Keratinocyte (primary cell): ENCODE measurements around the gene C6orf132. TPM values are rescaled to one million over a fixed set of nuclear protein-coding genes. Genes with fewer than 3 reads are reported as not detected.
A peak's percentile ranks its signal among the peaks of the same experiment; 100 is the strongest.

Experiments
- DNase-seq: peaks from one replicate; pipeline ENCODE4 v3.0.0-alpha.2; 2011; ENCODE audit warnings: low read depth, missing footprints, low spot score
- FAIRE-seq: peaks from 2 replicates; lab custom pipeline; 2011; peaks lifted over from hg19 to GRCh38; lab: Jason Lieb, UNC
- H2AFZ ChIP-seq: 2 replicates; pipeline ENCODE4 v1.6.0; 2012; ENCODE audit warnings: low read length, control low read depth, inconsistent platforms; ENCODE audit not compliant: control insufficient read depth
- H3K27ac ChIP-seq: 2 replicates; pipeline ENCODE4 v1.5.1; 2011; ENCODE audit warnings: low read length; ENCODE audit not compliant: control insufficient read depth, insufficient read depth
- H3K27me3 ChIP-seq: 3 replicates; pipeline ENCODE4 v1.6.0; 2011; ENCODE audit warnings: low read length; ENCODE audit not compliant: control insufficient read depth, insufficient read depth; ENCODE audit errors: extremely low read depth
- H3K36me3 ChIP-seq, 2 experiments: 2 replicates in 1 of 2; 3 replicates in 1 of 2; pipeline ENCODE4 v1.5.1; 2011; ENCODE audit warnings: low read length in 2 of 2, mild to moderate bottlenecking in 1 of 2; ENCODE audit not compliant: control insufficient read depth in 2 of 2, insufficient read depth in 2 of 2; ENCODE audit errors: extremely low read depth in 1 of 2
- H3K4me1 ChIP-seq: 3 replicates; pipeline ENCODE4 v1.5.1; 2011; ENCODE audit warnings: low read length; ENCODE audit not compliant: control insufficient read depth, insufficient read depth; ENCODE audit errors: extremely low read depth
- H3K4me2 ChIP-seq: 3 replicates; pipeline ENCODE4 v1.6.0; 2011; ENCODE audit warnings: low read depth, low read length; ENCODE audit not compliant: control insufficient read depth, insufficient read depth; ENCODE audit errors: extremely low read depth
- H3K4me3 ChIP-seq, 3 experiments: fragments of 200-600 bp in 1 of 3; sonication (generic) in 1 of 3; 2 replicates in 2 of 3; 3 replicates in 1 of 3; pipeline ENCODE4 v1.5.1; 2011 to 2016; ENCODE audit warnings: low read length in 3 of 3, mild to moderate bottlenecking in 3 of 3, control low read depth in 2 of 3, inconsistent platforms in 1 of 3, low read depth in 1 of 3, mixed read lengths in 1 of 3, mixed run types in 1 of 3, moderate library complexity in 1 of 3; ENCODE audit not compliant: control insufficient read depth in 2 of 3, insufficient read depth in 2 of 3; ENCODE audit errors: extremely low read depth in 1 of 3
- H3K79me2 ChIP-seq: 2 replicates; pipeline ENCODE4 v1.6.0; 2012; ENCODE audit warnings: low read length; ENCODE audit not compliant: control insufficient read depth, insufficient read depth
- H3K9ac ChIP-seq: 3 replicates; pipeline ENCODE4 v1.6.0; 2011; ENCODE audit warnings: low read length; ENCODE audit not compliant: control insufficient read depth, insufficient read depth; ENCODE audit errors: extremely low read depth
- H3K9me1 ChIP-seq: 3 replicates; pipeline ENCODE4 v1.6.0; 2011; ENCODE audit warnings: low read length; ENCODE audit not compliant: control insufficient read depth, insufficient read depth; ENCODE audit errors: extremely low read depth
- H3K9me3 ChIP-seq: 2 replicates; pipeline ENCODE4 v1.5.1; 2012; ENCODE audit warnings: low read depth, low read length; ENCODE audit not compliant: control insufficient read depth
- H4K20me1 ChIP-seq: 3 replicates; pipeline ENCODE4 v1.6.0; 2011; ENCODE audit warnings: low read length; ENCODE audit not compliant: control insufficient read depth, insufficient read depth; ENCODE audit errors: extremely low read depth
- CTCF ChIP-seq, 3 experiments: IDR thresholded peaks in 1 of 3; conservative IDR thresholded peaks in 1 of 3; optimal IDR thresholded peaks in 1 of 3; 2 replicates in 2 of 3; 3 replicates in 1 of 3; pipeline versions ENCODE3 to v1.5.1; 2011; ENCODE audit warnings: low read length in 3 of 3, mild to moderate bottlenecking in 3 of 3, moderate library complexity in 2 of 3, control low read depth in 1 of 3, inconsistent platforms in 1 of 3; ENCODE audit not compliant: insufficient read depth in 2 of 3; ENCODE audit errors: extremely low read depth in 1 of 3
- EZH2 ChIP-seq: IDR thresholded peaks from one replicate; pipeline ENCODE4 v1.6.1; 2012; ENCODE audit warnings: inconsistent platforms, mild to moderate bottlenecking, low read length, moderate library complexity
- dilution Hi-C: fragments of 300-500 bp; cut with MboI; formaldehyde crosslinking; loops from one replicate; pipeline ENCODE4 v1.7.0; 2020; ENCODE audit warnings: low sequenced_read_pairs; ENCODE audit not compliant: extremely low pct_ligation_motif_present
- polyA plus RNA-seq, 5 experiments: library from polyadenylated mRNA; depleted of rRNA in 3 of 5; stranded (reverse) in 3 of 5; stranded (forward) in 1 of 5; unstranded in 1 of 5; fragments of >200 nt; gene quantifications; 1 replicate in 1 of 5; 2 replicates in 3 of 5; 3 replicates in 1 of 5; pipeline versions ENCODE4 v1.2.1 to v1.2.3, GENCODE V29; 2011 to 2012; ENCODE audit warnings: missing spikeins in 2 of 5, low read depth in 1 of 5, low replicate concordance in 1 of 5

The C6orf132 gene
- polyA plus RNA-seq, 1 donor (not counting 4 experiments of a cell fraction or from before 2014, with no cell fraction given), result 11.8 TPM

- TF ChIP-seq CTCF (optimal IDR thresholded peaks at IDR 0.05 in 1 of 3, IDR thresholded peaks at IDR 0.05 in 1 of 3, conservative IDR thresholded peaks at IDR 0.05 in 1 of 3; ENCODE audit: extremely low read depth in 1 of 3, insufficient read depth in 2 of 3, low read length in 3 of 3) (peak; percentile 4 to 20 (median 14)), EZH2 (no peak)
- DNase-seq, result no peak
- H3K9me3 ChIP-seq, result no peaks in the 10 kb centered on the region
- H3K36me3 ChIP-seq, result no peaks in the 10 kb centered on the region
- no peak overlapping the region for H3K9ac ChIP-seq
- H3K4me3 ChIP-seq, result no peak overlapping the region
- H3K4me1 ChIP-seq, result peaks cover 26% of the 10 kb centered on the region
- no peak overlapping the region for H3K4me2 ChIP-seq
- no peaks in the 10 kb centered on the region for H3K9me1 ChIP-seq
- H4K20me1 ChIP-seq, result no peaks in the 10 kb centered on the region
- dilution Hi-C loops, result no loop called here
- no peak overlapping the region for H2AFZ ChIP-seq
- no peaks in the 10 kb centered on the region for H3K79me2 ChIP-seq
- FAIRE-seq, result no peak
- no peak overlapping the region for H3K27ac ChIP-seq
- no peaks in the 10 kb centered on the region for H3K27me3 ChIP-seq
These were observed 46.5 kb downstream of the C6orf132 start for GRCh38 chr6:42095776-42096541.

GRCh38 chr6:42095094-42095493, 47.3 kb downstream of the C6orf132 start:
- Histone ChIP-seq H3K79me2 (no peaks in the 10 kb centered on the region), H3K27ac (no peak overlapping the region), H3K36me3 (no peaks in the 10 kb centered on the region), H4K20me1 (no peaks in the 10 kb centered on the region), H3K27me3 (no peaks in the 10 kb centered on the region), H3K4me3 (no peak overlapping the region), H3K4me1 (peaks cover 18% of the 10 kb centered on the region), H2AFZ (no peak overlapping the region), H3K4me2 (no peak overlapping the region), H3K9me3 (no peaks in the 10 kb centered on the region), H3K9ac (no peak overlapping the region), H3K9me1 (no peaks in the 10 kb centered on the region)
- FAIRE-seq, result no peak
- TF ChIP-seq EZH2 (no peak), CTCF (optimal IDR thresholded peaks at IDR 0.05 in 1 of 3, IDR thresholded peaks at IDR 0.05 in 1 of 3, conservative IDR thresholded peaks at IDR 0.05 in 1 of 3; ENCODE audit: extremely low read depth in 1 of 3, insufficient read depth in 2 of 3, low read length in 3 of 3) (no peak)
- dilution Hi-C loops, result no loop called here
- DNase-seq, result no peak
